GM21367 (cell line): ENCODE results near the gene MAML2.
"Not testable (repeated sequence)": the region's sequence is repeated elsewhere in the genome, so short reads cannot be mapped to it uniquely, and the experiment has no call there.

Experiments used
- ATAC-seq: cut with Tn5 transposase; IDR thresholded peaks from one replicate; pipeline ENCODE4 v1.9.1; 2021; ENCODE audit not compliant: unreplicated experiment

The MAML2 gene

DNA sequence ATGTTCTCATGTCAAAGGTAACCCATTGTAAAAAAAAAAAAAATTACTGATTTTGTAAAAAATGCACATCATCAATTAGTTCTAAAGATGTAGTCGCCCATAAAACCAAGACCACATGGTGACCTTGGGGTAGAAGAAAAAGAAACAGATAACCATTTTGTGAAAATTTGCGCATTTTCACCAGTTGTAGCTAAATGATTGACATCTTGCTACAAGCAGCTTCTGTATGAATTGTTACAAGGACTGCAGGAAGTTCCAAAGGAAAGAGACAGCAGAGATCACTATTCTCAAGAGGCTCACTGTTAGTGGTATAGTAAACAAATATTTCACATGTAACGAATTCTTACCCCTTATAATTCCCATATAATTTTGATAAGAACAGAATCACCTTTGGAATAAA lies 48.7 kb downstream of the MAML2 start:
- no peak for ATAC-seq

DNA sequence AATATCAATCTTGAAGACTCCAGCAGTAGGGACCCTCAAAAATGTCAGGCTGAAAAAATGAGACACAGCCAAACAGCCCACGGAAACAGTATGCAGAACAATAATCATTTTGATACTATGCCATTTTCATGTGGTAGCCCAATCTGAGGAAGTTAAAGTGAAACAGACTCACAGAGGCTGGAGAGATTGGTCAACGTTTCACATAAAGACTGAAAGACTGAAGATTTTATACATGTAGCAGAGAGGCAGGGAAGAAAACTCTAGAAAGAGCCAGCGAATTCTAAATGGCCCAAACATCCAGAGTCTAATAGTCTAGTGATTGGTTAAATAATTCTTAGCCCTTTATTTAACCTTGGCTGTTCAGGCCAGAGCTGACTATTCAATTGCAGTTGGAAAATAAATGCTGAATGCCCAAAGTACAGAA lies 49.4 kb downstream of the MAML2 start:
- ATAC-seq: peak; percentile 93

DNA sequence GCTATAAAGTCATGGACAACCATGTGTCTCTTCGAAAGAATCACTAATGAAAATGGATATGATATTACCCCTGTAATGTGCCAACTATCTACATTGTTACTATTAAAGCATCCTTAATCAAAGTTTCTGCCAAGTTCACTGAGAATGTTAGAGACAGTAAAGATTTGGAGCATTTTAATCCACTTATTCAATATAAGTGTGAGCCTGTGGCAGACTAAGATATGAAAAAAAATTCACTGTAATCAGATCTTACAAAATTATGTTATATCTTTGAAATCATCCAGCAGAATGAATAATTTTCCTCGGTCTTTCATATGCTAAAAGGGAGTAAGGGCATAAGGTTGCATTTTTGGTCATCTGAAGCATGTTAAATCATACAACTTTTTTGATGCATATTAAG lies 49.9 kb downstream of the MAML2 start:
- ATAC-seq: no peak

DNA sequence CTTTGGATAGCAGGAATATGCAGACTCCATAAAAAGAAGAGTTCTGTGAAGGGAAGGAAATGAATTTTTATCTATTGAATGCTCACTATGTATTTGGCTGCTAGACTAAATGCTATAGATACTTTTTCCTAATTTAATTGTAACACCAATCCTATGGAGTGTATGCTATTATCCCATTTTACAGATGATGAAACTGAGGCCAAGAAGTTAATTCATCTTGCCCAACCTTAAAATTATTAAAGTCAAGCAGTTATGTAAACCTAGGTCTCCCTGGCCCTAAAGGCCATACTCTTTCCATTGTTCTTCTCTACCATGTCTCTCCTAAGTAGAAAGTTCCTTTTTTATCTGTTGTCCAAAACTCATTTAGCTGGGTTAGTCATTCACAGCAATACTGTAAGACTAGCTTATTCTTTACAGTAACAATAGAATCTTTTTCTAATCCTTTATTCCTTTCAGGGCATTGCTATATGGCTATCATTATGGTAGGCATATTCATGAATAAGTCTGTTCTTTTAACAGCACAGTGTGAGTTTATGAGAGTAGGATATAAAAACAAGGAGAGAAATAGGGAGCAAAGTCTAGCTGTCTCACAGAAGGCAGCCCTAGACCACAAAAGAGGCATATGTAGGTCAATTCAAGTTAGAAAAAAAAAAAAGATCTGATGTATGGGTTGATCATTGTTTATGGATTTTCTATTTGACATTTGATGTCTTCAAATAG lies 50.5 kb downstream of the MAML2 start:
- ATAC-seq: no peak

DNA sequence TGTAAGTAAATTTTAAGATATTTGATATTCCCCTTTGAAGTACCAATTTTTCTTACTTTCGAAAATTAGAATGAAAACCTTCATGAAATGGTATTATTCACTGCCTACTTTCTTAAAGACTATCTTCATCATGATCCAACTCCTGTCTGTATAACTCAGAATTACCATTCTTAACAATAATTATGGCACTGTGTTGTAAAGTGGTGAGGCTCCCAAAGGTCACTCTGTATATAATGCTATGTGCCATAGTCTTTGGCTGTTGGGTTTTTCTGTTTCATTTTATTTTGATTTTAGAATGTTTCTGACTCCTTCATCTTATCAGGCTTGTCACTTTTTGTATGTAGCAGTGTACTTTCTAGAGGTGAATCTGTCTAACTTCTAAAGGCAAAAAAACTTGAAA lies 52.4 kb downstream of the MAML2 start:
- no peak for ATAC-seq

DNA sequence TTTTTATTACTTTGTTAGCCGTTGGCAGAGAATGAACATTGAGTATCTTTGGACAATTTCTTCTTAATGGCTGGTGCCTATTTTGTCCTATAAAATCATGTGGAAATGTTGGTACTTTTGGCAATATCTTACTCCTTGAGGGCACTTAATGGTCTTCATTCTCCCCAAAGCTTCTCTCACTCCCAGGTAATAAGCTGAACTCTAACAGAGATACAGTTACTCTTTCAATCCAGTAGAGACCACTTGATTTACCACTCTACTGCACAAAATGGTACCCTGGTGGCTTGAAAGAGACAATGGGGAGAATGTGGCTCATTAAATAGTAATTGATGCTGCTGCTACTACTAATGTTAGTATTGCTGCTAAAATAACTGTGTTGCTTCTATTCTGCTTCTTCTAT lies 53.0 kb downstream of the MAML2 start:
- ATAC-seq: no peak

DNA sequence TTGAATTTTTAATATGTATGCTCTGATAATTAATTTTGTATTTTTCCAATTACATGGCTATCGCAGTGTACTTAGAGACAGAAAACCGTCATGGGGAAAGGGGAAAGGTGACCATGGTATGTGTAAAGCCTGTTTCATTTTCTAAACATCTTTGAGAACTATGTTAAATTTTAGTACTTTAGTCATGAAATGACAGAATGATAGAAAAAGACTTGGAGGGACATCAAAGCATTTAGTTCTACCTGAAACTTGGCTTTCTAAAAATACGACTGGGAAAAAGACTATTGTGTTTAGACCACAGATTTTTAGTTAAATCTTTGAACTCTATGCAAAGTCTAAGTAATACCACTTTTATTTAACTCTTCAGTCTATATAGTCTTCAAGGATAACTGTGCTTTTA lies 54.1 kb downstream of the MAML2 start:
- ATAC-seq: no peak

DNA sequence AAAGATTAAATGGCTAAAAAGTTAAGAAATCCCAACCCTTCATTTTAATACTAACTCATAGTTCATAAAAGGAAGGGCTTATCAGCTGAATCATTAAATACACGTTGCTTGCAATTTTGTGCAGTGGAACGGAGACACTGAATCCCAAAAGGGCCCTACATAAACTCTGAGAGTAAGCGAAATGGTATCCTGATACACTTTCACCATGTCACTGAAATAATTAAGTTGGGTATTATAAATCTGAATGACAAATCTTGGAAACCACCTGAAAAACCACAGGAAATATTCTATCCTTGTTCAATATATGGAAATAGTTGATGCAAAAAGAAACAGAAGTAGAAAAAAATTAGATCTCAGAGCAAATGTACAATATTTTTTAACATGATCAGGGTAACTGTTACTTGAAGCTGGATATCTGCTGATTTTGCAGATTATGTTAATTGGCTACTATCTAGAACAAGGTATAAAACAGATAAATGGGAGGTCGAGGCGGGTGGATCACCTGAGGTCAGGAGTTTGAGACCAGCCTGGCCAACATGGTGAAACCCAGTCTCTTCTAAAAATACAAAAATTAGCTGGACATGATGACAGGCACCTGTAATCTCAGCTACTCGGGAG lies 55.1 kb downstream of the MAML2 start:
- ATAC-seq: no peak

DNA sequence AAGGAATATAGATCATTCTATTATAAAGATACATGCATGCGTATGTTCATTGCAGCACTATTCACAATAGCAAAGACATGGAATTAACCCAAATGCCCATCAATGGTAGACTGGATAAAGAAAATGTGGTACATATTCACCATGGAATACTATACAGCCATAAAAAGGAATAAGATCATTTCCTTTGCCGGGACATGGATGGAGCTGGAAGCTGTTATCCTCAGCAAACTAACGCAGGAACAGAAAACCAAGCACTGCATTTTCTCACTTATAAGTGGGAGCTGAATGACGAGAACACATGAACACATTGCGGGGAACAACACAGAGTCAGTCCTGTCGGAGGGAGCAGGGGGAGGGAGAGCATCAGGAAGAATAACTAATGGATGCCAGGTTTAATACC lies 57.0 kb downstream of the MAML2 start:
- ATAC-seq: not testable (repeated sequence)

DNA sequence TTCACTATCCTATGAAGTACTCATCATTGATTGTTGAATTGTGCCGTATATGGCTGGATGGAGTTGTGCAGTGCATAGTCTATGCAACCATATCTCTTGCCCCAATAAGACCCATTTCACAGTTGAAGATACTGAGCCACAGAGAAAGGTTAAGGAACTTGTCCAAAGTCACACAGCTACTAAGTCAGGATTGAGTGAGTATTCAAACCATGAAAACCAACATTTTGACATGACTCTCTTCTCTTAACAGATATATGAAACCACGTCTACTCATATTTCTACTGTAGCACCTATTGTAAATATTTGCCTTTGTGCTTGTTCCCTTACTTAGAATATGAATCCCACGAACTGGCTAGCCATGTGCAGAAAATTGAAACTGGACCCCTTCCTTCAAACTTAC lies 58.1 kb downstream of the MAML2 start:
- ATAC-seq: no peak

DNA sequence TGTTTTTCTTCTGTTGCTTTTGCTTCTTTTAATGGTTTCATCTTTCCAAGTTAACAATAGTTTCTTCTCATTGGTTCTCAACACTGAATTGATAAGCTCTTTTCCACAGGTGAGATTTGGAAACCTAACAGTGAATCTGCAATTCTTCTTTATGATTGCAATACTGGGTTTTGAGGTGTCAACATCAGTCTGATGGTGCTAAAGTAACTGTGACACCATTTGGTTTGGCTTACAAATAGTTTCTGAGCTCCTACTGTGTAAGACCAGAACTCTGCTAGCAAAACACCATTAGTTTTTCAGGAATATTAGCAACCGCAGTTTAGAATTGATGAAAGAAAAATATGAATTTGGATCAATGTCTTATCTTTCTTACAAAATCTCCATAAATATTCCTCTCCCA lies 58.6 kb downstream of the MAML2 start:
- ATAC-seq: no peak

DNA sequence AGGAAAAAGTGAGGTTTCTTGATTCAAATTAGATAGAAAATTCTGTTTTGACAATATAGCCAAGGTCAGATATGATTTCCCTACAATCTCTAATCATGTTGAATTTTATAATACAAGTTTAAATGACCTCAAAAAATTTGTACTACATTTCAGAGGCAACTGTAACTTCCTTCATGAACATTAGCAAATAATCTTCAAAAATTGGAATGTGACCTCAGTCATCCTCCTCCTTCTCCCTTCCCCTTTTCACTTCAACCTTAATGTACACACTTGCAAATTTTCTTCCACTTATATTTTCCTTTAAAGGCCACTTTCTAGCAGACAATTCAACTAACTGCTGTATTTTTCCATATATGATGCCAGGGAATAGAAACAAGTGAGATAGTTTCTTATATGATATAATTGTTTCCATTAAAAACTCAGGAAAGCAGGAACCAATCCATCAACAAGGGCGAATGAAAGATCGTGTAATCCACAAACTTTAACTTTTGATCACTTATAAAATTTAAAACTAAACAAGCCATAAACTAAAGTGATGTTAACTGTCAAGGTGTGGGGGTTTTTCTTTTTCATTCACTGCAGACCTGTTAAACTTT lies 60.3 kb downstream of the MAML2 start:
- no peak for ATAC-seq

DNA sequence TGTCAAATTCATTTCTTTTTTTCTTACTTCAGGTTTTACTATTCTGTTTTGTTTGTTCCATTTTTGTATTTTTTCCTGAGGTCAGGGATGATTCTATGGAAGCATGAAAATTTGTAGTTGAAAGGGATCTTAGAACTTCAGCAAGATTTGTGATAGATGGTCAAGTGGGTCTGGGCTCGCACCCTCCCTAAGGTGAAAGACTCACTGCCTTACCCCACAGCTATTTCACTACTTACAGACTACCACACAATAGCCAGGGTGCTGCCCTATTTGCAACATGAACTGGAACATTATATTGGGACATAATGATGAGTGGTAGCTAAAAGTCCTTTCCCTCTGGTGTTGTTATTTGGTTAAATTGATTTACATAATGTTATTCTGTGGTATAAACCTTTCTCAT lies 62.6 kb downstream of the MAML2 start:
- ATAC-seq: no peak

DNA sequence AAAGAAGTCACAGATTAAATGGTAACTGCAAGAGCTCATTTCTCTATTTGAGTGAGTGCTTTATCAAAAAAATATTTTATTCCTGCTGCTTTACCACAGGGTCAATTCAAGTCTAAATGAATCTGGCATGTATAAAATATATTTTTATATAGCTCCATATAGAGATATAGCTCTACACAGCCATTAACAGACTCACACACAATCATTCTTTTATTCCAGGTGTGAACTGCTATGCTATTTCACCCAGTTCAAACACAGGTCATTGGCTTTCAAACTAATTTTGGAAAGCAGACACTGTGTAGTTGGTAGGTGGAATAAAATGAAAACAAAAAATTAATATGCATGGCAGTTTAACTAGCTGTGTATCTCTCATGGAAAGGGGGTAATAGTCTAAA lies 63.1 kb downstream of the MAML2 start:
- no peak for ATAC-seq

DNA sequence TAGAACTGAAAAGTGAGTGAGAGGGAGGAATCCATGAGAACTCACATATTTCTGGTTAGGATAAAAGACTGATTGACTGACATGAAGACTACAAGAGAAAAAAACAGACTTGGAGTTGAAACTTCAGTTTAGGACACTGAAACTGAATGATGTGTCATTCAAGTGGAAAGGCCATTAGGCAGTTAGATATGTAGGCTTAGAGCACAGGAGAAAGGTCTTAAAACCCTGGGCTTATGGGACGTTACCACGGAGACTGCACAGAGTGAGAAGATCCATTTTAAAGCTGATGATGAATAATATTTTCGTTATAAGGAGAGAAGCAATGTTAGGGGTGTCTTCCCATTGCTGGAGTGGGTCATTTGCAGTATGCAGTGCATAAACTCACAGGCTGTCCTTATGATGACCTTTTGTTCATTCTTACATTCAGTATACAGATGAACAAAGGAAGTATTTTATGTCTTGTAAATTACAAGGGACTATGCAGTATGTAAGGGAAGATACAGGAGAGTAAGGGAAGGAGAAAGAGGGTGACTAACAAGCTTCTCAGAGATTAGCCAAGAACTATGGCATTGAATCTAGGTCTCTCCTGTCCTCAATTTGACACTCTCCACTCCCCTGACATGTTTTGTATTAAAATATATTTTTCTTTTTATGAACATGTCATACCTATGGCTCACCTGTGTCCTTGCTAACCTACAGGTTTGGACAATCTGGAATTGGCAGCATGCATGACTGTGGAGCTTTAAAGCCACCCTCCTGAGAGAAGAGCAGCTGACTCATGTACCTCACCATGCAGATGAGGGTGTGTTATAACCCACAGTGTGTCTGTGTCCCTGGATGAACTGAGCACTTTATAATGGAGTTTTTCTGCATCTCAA lies 63.7 kb downstream of the MAML2 start:
- ATAC-seq: no peak

DNA sequence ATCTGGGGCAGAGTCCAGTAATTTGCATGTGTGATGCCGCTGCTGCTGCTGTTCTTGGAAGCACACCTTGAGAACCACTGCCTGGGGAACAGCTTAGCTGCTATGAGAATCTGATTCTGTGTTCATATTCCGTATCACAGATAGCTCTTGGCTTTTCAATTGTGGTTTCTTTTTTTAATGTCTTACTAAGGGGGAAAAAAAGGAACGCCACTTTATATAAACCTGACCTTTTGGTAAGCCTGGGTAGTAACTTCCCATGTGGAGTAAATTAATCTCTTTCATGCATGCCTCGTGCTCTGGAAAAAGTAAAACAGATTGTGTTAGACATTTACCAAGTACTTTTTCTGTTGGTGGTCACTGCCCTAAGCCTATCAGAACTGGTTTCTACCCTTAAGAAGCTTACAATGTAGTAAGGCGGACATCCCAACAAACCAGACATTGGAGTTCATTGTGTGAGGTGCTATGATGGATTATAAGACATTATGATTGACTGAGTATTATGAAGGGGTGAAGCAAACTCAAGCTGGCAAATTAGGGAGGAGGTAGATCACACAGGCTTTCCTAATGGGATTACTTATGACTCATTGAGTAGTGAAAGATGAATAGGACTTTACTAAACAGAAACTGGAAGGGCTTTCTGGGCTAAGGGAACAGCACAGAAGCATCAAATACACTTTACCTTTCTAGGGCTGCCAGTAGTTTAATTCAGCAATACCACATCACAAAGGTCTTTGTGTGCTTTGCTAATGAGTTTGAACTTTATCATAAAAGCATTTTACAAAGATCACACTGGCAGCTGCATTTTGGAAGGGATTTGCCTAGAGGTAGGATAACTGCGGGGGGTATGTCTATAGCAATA lies 64.7 kb downstream of the MAML2 start:
- ATAC-seq: no peak

DNA sequence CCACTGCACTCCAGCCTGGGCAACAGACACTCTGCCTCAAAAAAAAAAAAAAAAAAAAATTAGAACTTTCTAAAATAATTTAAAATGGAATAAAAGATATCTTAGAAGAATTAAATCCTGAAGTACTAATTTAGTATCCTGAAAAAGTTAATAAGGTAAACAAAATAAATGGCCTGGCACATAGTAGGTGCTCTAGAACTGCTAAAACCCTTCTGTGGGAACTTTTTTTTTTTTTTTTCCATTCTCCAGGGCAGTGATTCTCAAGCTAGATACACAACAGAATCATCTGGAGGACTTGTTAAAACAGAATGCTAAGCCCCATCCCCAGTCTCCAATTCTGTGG lies 65.3 kb downstream of the MAML2 start:
- no peak for ATAC-seq

DNA sequence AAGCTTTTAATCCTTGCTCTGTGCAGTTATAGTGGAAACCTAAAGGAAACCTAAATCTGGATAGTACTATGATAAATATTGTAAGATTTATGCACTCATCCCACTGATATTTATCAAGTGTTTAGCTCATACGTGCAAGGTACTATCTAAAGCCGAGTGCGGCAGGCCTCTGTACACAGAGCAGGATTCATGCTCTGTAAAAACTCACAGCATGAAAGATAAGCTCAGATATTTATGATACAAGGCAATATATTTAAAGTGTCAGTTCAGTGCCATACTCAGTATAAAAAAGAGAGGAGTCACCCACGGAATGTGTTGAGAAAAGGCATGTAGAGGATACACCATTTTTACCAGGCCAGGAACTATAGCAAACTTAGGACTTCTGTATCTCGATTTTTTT lies 66.2 kb downstream of the MAML2 start:
- no peak for ATAC-seq

DNA sequence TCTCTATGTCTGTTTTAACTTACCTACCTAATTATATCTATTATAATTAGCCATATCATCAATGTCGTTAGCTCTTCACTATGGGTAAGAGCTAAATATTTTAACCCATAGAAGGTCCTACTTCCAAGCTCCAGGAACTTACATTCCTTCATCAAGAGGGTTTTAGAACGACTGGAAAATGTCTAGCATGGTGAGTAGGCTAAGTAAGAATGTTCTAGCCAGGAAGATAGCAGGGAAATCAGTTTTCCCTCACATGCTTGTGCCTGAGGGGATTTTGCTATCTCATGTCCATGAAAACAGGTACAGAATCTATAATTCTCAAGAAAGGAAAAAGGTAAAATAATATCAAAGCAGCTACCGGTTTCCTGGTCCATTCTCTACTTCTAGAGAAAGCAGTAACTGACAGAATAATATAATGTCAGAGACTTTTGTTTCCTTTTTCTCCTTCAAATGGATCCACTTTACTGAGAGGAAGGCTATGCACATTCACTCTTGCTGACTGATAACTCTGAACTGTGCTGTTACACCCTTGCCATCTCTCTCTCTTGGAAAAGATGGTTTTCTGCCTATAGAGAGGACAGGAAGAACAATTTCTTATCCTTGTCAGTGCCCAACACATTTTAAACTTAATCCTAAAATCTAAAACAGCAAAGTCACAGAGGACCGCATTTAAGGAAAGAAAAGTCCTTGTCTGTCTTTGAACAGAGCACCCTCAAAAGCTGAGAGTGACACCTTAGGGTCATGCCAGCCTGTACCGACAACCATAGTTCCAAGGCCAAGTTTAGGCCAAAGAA lies 67.0 kb downstream of the MAML2 start:
- no peak for ATAC-seq

DNA sequence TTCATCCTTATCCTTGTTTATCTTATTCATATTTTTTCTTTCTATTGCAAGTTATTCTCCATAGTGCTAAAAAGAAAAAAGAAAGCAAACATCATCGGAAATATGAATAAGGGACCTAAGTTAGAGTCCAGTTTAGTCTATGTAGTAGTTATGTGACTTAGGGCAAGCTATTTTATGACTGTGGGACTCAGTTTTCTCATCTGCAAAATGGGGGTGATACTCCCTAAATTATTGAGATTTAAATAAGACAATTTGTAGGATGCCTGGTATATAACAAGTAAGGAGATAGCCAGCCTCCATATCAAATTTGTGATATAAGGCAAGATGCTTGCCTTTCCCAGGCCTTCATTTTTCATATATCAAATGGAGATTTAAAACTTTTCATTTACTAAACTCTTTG lies 69.5 kb downstream of the MAML2 start:
- ATAC-seq: no peak
